ENCODE data around the gene ZBTB20. TPM values are rescaled to one million over a fixed set of nuclear protein-coding genes. Genes with fewer than 3 reads are reported as not detected.

Gene ZBTB20
- total and polyA plus RNA-seq, 7 donors, result 0.40 to 74.9 (median 41.7) TPM

GRCh38 chr3:114809668-114810413 is 337.2 kb downstream of the ZBTB20 start:
- Histone ChIP-seq H3K27ac (no peak overlapping the region), H3K27me3 (ENCODE audit: insufficient read depth in 3 of 3, low read length in 2 of 3) (no peaks in the 10 kb centered on the region), H3K36me3 (ENCODE audit: insufficient read depth in 1 of 2, low read depth in 1 of 2) (no peaks in the 10 kb centered on the region), H3K9me3 (no peaks in the 10 kb centered on the region), H3K4me1 (no peaks in the 10 kb centered on the region), H3K4me3 (no peak overlapping the region)
- no peak for DNase-seq
- no peak for ATAC-seq
- no peak for TF ChIP-seq CTCF (IDR thresholded peaks at IDR 0.05)
- WGBS, 3 donors, result 72 to 91% (median 83%) methylated on average over 5 of the region's 5 CpGs
- intact Hi-C loops (cut with DNase I), result no loop called here

GRCh38 chr3:114804099-114804498 is 343.0 kb downstream of the ZBTB20 start:
- H3K4me1 ChIP-seq, result peaks cover 3% of the 10 kb centered on the region
- intact Hi-C loops (cut with DNase I), result no loop called here
- H3K27me3 ChIP-seq (ENCODE audit: insufficient read depth in 3 of 3, low read length in 2 of 3), result no peaks in the 10 kb centered on the region
- ATAC-seq (no peak), DNase-seq (no peak)
- WGBS, 3 donors, result 77 to 82% (median 82%) methylated on average over 1 of the region's 1 CpG
- no peak overlapping the region for H3K27ac ChIP-seq
- no peaks in the 10 kb centered on the region for H3K36me3 ChIP-seq (ENCODE audit: insufficient read depth in 1 of 2, low read depth in 1 of 2)
- no peaks in the 10 kb centered on the region for H3K9me3 ChIP-seq
- TF ChIP-seq CTCF (IDR thresholded peaks at IDR 0.05), result no peak
- no peak overlapping the region for H3K4me3 ChIP-seq

GRCh38 chr3:114803042-114803695 is 343.9 kb downstream of the ZBTB20 start:
- TF ChIP-seq CTCF (IDR thresholded peaks at IDR 0.05), result no peak
- Histone ChIP-seq H3K4me3 (no peak overlapping the region), H3K9me3 (no peaks in the 10 kb centered on the region), H3K4me1 (peaks cover 3% of the 10 kb centered on the region), H3K27me3 (ENCODE audit: insufficient read depth in 3 of 3, low read length in 2 of 3) (no peaks in the 10 kb centered on the region), H3K27ac (no peak overlapping the region), H3K36me3 (ENCODE audit: insufficient read depth in 1 of 2, low read depth in 1 of 2) (no peaks in the 10 kb centered on the region)
- peak in 1 of 4 donors; percentile 33 for ATAC-seq
- 74 to 80% (median 75%) methylated on average over 5 of the region's 5 CpGs for WGBS, 3 donors
- no peak for DNase-seq
- intact Hi-C loops (cut with DNase I), result no loop called here

GRCh38 chr3:114800272-114801031 is 346.6 kb downstream of the ZBTB20 start:
- no peaks in the 10 kb centered on the region for H3K36me3 ChIP-seq (ENCODE audit: insufficient read depth in 1 of 2, low read depth in 1 of 2)
- H3K27me3 ChIP-seq (ENCODE audit: insufficient read depth in 3 of 3, low read length in 2 of 3), result no peaks in the 10 kb centered on the region
- intact Hi-C loops (cut with DNase I), result no loop called here
- no peaks in the 10 kb centered on the region for H3K9me3 ChIP-seq
- WGBS, 3 donors, result 78 to 87% (median 80%) methylated on average over 5 of the region's 5 CpGs
- no peak for TF ChIP-seq CTCF (IDR thresholded peaks at IDR 0.05)
- H3K4me3 ChIP-seq, result no peak overlapping the region
- DNase-seq, result no peak
- H3K4me1 ChIP-seq, result peaks cover 3% of the 10 kb centered on the region
- no peak for ATAC-seq
- H3K27ac ChIP-seq, result no peak overlapping the region

All from psoas muscle (tissue), 8 donors.